Osteoblast (primary cell): ENCODE measurements around the gene UBE3B. TPM values are rescaled to one million over a fixed set of nuclear protein-coding genes. Genes with fewer than 3 reads are reported as not detected.

ENCODE experiments used
- DNase-seq: peaks from one replicate; pipeline ENCODE4 v3.0.0; 2011; ENCODE audit warnings: low spot score, mixed read lengths; ENCODE audit not compliant: insufficient read length; ENCODE audit errors: missing footprints
- H2AFZ ChIP-seq: 2 replicates; pipeline ENCODE4 v1.6.0; 2011; ENCODE audit warnings: mild to moderate bottlenecking, low read length
- H3K27ac ChIP-seq: 2 replicates; pipeline ENCODE4 v1.5.1; 2011; ENCODE audit warnings: mild to moderate bottlenecking, low read depth, low read length, moderate library complexity
- H3K27me3 ChIP-seq: 2 replicates; pipeline ENCODE4 v1.6.0; 2012; ENCODE audit warnings: mild to moderate bottlenecking, control low read depth, inconsistent platforms, low read length, moderate library complexity; ENCODE audit not compliant: insufficient read depth
- H3K36me3 ChIP-seq: 2 replicates; pipeline ENCODE4 v1.5.1; 2011; ENCODE audit warnings: mild to moderate bottlenecking, low read length, control low read depth, moderate library complexity; ENCODE audit not compliant: insufficient read depth
- H3K4me1 ChIP-seq: 2 replicates; pipeline ENCODE4 v1.5.1; 2011; ENCODE audit warnings: mild to moderate bottlenecking, low read length, control low read depth, moderate library complexity; ENCODE audit not compliant: insufficient read depth
- H3K4me2 ChIP-seq: 2 replicates; pipeline ENCODE4 v1.6.0; 2011; ENCODE audit warnings: mild to moderate bottlenecking, low read length; ENCODE audit not compliant: insufficient read depth
- H3K4me3 ChIP-seq: fragments of 200-600 bp; sonication (generic); 3 replicates; pipeline ENCODE4 v1.5.1; 2012; ENCODE audit warnings: mild to moderate bottlenecking, low read length, inconsistent platforms; ENCODE audit not compliant: insufficient read depth
- H3K79me2 ChIP-seq: 2 replicates; pipeline ENCODE4 v1.6.0; 2012; ENCODE audit warnings: mild to moderate bottlenecking, low read length, control low read depth, inconsistent platforms; ENCODE audit not compliant: insufficient read depth
- H3K9me3 ChIP-seq: 2 replicates; pipeline ENCODE4 v1.5.1; 2011; ENCODE audit warnings: low read depth, low read length, control low read depth
- H4K20me1 ChIP-seq: 2 replicates; pipeline ENCODE4 v1.6.0; 2012; ENCODE audit warnings: mild to moderate bottlenecking, low read length, control low read depth; ENCODE audit not compliant: insufficient read depth
- total RNA-seq: library from RNA; depleted of rRNA; stranded (reverse); fragments of >200 nt; gene quantifications from 2 replicates; pipeline ENCODE4 v1.2.3, GENCODE V29; 2012
- TF ChIP-seq, protein P1 (sequence below): IDR thresholded peaks from 2 replicates; pipeline ENCODE4 v1.5.1; 2011; ENCODE audit warnings: mild to moderate bottlenecking, low read depth, low read length, moderate library complexity; ENCODE audit errors: extremely low read depth

The UBE3B gene
- total RNA-seq, 1 donor: 40.9 TPM

DNA sequence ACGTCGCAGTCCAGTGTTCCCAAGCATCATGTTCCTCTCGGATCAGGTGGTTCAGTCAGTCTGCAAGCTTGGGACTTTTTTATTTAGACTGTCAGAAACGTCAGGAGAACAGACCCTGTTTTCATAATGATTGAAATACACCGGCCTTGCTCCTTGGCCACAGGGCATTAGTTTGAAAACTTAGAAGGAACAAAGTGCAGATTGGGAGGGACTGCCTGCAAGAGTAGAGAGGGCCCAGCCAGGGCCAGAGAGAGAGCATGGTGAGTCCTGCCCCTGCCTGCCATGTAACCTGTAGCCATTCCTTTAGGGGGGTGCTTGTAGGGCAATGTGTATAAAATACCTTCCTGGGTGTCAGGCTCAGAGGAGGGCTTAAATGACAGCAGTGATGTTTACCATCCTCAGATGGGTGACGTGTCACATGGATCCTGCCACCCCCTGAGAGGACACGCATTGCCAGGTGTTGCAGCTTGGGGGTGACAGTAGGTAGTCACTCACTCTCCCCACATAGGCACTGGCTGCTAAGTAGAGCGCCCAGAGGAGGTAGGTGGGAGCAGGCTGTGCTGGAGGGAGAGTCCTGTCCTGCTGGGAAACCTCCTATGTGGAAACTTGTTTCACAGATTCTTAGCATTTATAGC is 50.2 kb downstream of the UBE3B start:
- Histone ChIP-seq H3K27me3 (no peaks in the 10 kb centered on the region), H3K36me3 (peaks cover 45% of the 10 kb centered on the region), H3K27ac (no peak overlapping the region), H3K4me2 (no peak overlapping the region), H2AFZ (no peak overlapping the region), H3K4me1 (no peaks in the 10 kb centered on the region), H3K4me3 (no peak overlapping the region), H3K79me2 (no peaks in the 10 kb centered on the region), H3K9me3 (no peaks in the 10 kb centered on the region), H4K20me1 (no peaks in the 10 kb centered on the region)
- TF ChIP-seq, protein P1, sequence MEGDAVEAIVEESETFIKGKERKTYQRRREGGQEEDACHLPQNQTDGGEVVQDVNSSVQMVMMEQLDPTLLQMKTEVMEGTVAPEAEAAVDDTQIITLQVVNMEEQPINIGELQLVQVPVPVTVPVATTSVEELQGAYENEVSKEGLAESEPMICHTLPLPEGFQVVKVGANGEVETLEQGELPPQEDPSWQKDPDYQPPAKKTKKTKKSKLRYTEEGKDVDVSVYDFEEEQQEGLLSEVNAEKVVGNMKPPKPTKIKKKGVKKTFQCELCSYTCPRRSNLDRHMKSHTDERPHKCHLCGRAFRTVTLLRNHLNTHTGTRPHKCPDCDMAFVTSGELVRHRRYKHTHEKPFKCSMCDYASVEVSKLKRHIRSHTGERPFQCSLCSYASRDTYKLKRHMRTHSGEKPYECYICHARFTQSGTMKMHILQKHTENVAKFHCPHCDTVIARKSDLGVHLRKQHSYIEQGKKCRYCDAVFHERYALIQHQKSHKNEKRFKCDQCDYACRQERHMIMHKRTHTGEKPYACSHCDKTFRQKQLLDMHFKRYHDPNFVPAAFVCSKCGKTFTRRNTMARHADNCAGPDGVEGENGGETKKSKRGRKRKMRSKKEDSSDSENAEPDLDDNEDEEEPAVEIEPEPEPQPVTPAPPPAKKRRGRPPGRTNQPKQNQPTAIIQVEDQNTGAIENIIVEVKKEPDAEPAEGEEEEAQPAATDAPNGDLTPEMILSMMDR: no peak
- DNase-seq: no peak

DNA sequence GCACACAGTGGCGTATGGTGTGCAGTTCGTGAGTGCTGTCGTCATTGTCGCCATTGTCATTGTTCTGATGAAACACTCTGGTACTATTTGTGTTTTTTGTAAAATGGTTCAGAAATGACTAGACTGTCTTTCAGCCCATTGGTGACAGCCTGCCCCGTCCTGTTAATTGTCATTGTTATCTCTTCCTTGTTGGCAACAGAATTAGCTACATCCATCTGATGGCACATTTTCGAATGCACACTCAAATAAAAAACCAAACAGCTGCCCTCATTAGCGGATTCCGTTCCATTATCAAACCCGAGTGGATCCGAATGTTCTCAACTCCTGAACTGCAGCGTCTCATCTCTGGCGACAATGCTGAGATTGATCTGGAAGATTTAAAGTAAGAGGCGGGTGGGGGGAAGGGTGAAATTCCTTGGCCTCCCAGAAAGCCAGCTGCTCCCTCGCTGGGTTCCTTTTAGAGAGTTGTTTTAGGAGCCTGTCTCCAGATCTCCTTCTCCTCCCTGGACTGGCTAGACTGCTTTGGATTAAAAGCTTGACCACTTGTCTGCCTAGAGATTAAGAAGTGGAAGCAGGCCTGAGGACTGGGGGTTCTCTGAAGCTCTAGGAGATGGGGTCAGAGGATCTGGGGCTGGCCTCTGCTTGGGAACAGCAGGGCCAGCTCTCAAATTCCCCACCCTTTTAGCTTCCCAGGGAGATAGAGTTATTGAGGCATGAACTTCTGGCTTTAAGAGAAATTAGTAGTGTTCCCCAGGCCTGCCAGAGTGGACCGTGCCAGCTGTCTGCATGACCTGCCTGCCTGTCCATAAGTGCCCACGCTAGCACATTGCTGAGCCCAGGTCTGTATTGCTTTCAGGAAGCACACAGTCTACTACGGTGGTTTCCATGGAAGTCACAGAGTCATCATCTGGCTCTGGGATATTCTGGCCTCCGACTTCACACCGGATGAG is 52.5 kb downstream of the UBE3B start:
- H3K36me3 ChIP-seq: peaks cover 43% of the 10 kb centered on the region
- H3K79me2 ChIP-seq: no peaks in the 10 kb centered on the region
- H3K4me3 ChIP-seq: no peak overlapping the region
- H3K27me3 ChIP-seq: no peaks in the 10 kb centered on the region
- H3K9me3 ChIP-seq: no peaks in the 10 kb centered on the region
- no peak overlapping the region for H3K27ac ChIP-seq
- H3K4me1 ChIP-seq: no peaks in the 10 kb centered on the region
- DNase-seq: no peak
- TF ChIP-seq, protein P1: no peak
- no peaks in the 10 kb centered on the region for H4K20me1 ChIP-seq
- H3K4me2 ChIP-seq: no peak overlapping the region
- H2AFZ ChIP-seq: no peak overlapping the region

DNA sequence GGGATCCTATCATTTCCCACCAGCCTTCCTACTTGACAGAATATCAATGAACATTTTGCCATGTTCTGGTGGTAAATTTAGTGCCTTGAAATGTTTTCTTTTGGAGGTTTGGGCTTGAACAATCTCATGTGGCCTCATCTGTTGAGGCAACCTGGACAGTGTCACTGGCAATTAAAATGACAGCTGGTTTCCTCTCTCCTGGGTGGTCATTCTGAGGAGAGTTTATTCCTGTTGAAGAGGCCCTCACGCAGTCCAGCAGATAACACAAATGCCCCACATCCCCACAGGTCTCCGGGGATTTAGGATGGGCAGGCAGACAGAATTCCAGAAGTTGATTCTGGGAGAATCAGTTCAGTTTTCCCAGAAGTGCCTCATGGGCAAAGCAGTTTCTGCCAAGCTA is 54.0 kb downstream of the UBE3B start:
- no peak overlapping the region for H3K4me2 ChIP-seq
- TF ChIP-seq, protein P1: no peak
- DNase-seq: no peak
- no peaks in the 10 kb centered on the region for H3K9me3 ChIP-seq
- no peaks in the 10 kb centered on the region for H3K4me1 ChIP-seq
- H3K27ac ChIP-seq: no peak overlapping the region
- H4K20me1 ChIP-seq: no peaks in the 10 kb centered on the region
- peaks cover 39% of the 10 kb centered on the region for H3K36me3 ChIP-seq
- no peak overlapping the region for H3K4me3 ChIP-seq
- H3K27me3 ChIP-seq: no peaks in the 10 kb centered on the region
- no peak overlapping the region for H2AFZ ChIP-seq
- H3K79me2 ChIP-seq: no peaks in the 10 kb centered on the region
